A673 (cell line): ENCODE results near the gene ZNF132.

Experiments
- CTCF ChIP-seq: fragments of 300-800, 200-600 bp; sonication (generic); conservative IDR thresholded peaks from 2 replicates; pipeline ENCODE4 v1.5.1; 2017; ENCODE audit warnings: low read depth, mild to moderate bottlenecking, antibody characterized with exemption, low read length, moderate library complexity, mixed read lengths
- EZH2 ChIP-seq: fragments of 200-600 bp; sonication (generic); IDR thresholded peaks from 2 replicates; pipeline ENCODE4 v1.6.1; 2017; ENCODE audit warnings: borderline replicate concordance, low read depth, mild to moderate bottlenecking, mixed read lengths, antibody characterized with exemption, low read length; ENCODE audit not compliant: poor library complexity, severe bottlenecking

GRCh38 chr19:58450856-58451357 lies 11.0 kb upstream of the ZNF132 start:
- TF ChIP-seq CTCF, result no peak
- no peak for TF ChIP-seq EZH2
